ENCODE measurements around the gene GPR146.

GRCh38 chr7:1053002-1053411 lies 8.7 kb downstream of the GPR146 start:
- no peak for TF ChIP-seq POLR2A (IDR thresholded peaks at IDR 0.05; ENCODE audit: low read depth, low read length)
- no peak for TF ChIP-seq POLR2AphosphoS5 (IDR thresholded peaks at IDR 0.05; ENCODE audit: low read depth, low read length)
- no peak for TF ChIP-seq PAX5 (IDR thresholded peaks at IDR 0.05; ENCODE audit: insufficient read depth, low read length, severe bottlenecking)
- TF ChIP-seq SPI1 (IDR thresholded peaks at IDR 0.05; ENCODE audit: low read depth, low read length) = no peak
- no peak for TF ChIP-seq TAF1 (IDR thresholded peaks at IDR 0.05; ENCODE audit: low read depth, low read length)

All from GM12891 (cell line).